Neuronal stem cell (in vitro differentiated cells): ENCODE data around the gene SUCLG2.

Source experiments
- DNase-seq: peaks from one replicate; pipeline ENCODE4 v3.0.0-alpha.2; 2013; ENCODE audit warnings: low spot score
- H2AFZ ChIP-seq: one replicate; pipeline ENCODE4 v1.6.1; 2013; ENCODE audit warnings: mild to moderate bottlenecking, low read length, inconsistent platforms
- H2AK5ac ChIP-seq: 2 replicates; pipeline ENCODE4 v1.6.1; 2013; ENCODE audit warnings: low read depth, mild to moderate bottlenecking, inconsistent platforms, low read length, moderate library complexity, mixed read lengths
- H2BK120ac ChIP-seq: 2 replicates; pipeline ENCODE4 v1.6.1; 2013; ENCODE audit warnings: low read depth, mild to moderate bottlenecking, inconsistent platforms, low read length, moderate library complexity, mixed read lengths
- H2BK12ac ChIP-seq: one replicate; pipeline ENCODE4 v1.6.1; 2013; ENCODE audit warnings: low read length, inconsistent platforms
- H2BK15ac ChIP-seq: 2 replicates; pipeline ENCODE4 v1.6.1; 2013; ENCODE audit warnings: mild to moderate bottlenecking, low read length, inconsistent platforms, mixed read lengths
- H2BK5ac ChIP-seq: one replicate; pipeline ENCODE4 v1.6.1; 2013; ENCODE audit warnings: inconsistent platforms, mild to moderate bottlenecking, low read length, moderate library complexity
- H3K14ac ChIP-seq: one replicate; pipeline ENCODE4 v1.6.1; 2013; ENCODE audit warnings: low read length, inconsistent platforms
- H3K18ac ChIP-seq: 2 replicates; pipeline ENCODE4 v1.6.1; 2013; ENCODE audit warnings: low read length, inconsistent platforms
- H3K23ac ChIP-seq: 2 replicates; pipeline ENCODE4 v1.6.1; 2013; ENCODE audit warnings: low read depth, mild to moderate bottlenecking, mixed read lengths, low read length, inconsistent platforms; ENCODE audit not compliant: poor library complexity
- H3K27ac ChIP-seq: replicated peaks from 3 replicates; pipeline ENCODE4 v1.5.1; 2013; ENCODE audit warnings: low read length, inconsistent platforms
- H3K27me3 ChIP-seq, 3 experiments: 2 replicates each; pipeline ENCODE4 v1.6.1; 2013; ENCODE audit warnings: low read length in 3 of 3, mild to moderate bottlenecking in 2 of 3, inconsistent platforms in 1 of 3, low read depth in 1 of 3, mixed read lengths in 1 of 3, moderate library complexity in 1 of 3; ENCODE audit not compliant: control insufficient read depth in 3 of 3, insufficient read depth in 3 of 3
- H3K36me3 ChIP-seq, 2 donors: replicated peaks in 1 of 2; 2 replicates each; pipeline ENCODE4 v1.6.1; 2013; ENCODE audit warnings: low read length in 2 of 2; ENCODE audit not compliant: control insufficient read depth in 2 of 2, insufficient read depth in 2 of 2
- H3K4ac ChIP-seq: 2 replicates; pipeline ENCODE4 v1.6.1; 2013; ENCODE audit warnings: inconsistent platforms, mild to moderate bottlenecking, low read length, moderate library complexity
- H3K4me1 ChIP-seq, 2 donors: 1 replicate in 1 of 2; 2 replicates in 1 of 2; pipeline ENCODE4 v1.6.1; 2013; ENCODE audit warnings: low read length in 2 of 2, low read depth in 1 of 2; ENCODE audit not compliant: control insufficient read depth in 2 of 2, insufficient read depth in 1 of 2
- H3K4me2 ChIP-seq: one replicate; pipeline ENCODE4 v1.6.1; 2013; ENCODE audit warnings: mild to moderate bottlenecking, low read length, inconsistent platforms; ENCODE audit not compliant: insufficient read depth, poor library complexity, severe bottlenecking
- H3K4me3 ChIP-seq, 2 donors: 2 replicates each; pipeline ENCODE4 v1.5.1; 2013; ENCODE audit warnings: low read length in 2 of 2, mild to moderate bottlenecking in 2 of 2, inconsistent platforms in 1 of 2, moderate library complexity in 1 of 2
- H3K79me1 ChIP-seq: one replicate; pipeline ENCODE4 v1.6.1; 2013; ENCODE audit warnings: low read depth, mild to moderate bottlenecking, inconsistent platforms, low read length, moderate library complexity
- H3K9ac ChIP-seq: one replicate; pipeline ENCODE4 v1.6.1; 2013; ENCODE audit warnings: mild to moderate bottlenecking, low read depth, low read length, inconsistent platforms; ENCODE audit not compliant: poor library complexity
- H3K9me3 ChIP-seq, 2 donors: replicated peaks in 1 of 2; 2 replicates each; pipeline versions ENCODE3 to v1.6.1; 2013; ENCODE audit warnings: low read length in 2 of 2, mild to moderate bottlenecking in 2 of 2, inconsistent platforms in 1 of 2, low read depth in 1 of 2, mixed read lengths in 1 of 2, moderate library complexity in 1 of 2; ENCODE audit not compliant: control insufficient read depth in 2 of 2, insufficient read depth in 1 of 2
- H4K8ac ChIP-seq: one replicate; pipeline ENCODE4 v1.6.1; 2013; ENCODE audit warnings: low read depth, mild to moderate bottlenecking, inconsistent platforms, low read length, moderate library complexity
- H4K91ac ChIP-seq: one replicate; pipeline ENCODE4 v1.6.1; 2013; ENCODE audit warnings: low read length, low read depth, mild to moderate bottlenecking, inconsistent platforms; ENCODE audit not compliant: poor library complexity
- WGBS, 2 donors: extraction: QIAGEN DNeasy Blood & Tissue Kit; methylation state at CpG; one replicate each; pipeline ENCODE4 v1.1.7; 2013; ENCODE audit warnings: missing lambda C conversion rate in 2 of 2, mixed read lengths in 1 of 2; ENCODE audit not compliant: insufficient read length in 2 of 2, insufficient replicate concordance in 1 of 2; ENCODE audit errors: extremely low coverage in 2 of 2; 5-methylcytosine and 5-hydroxymethylcytosine counted together

Gene SUCLG2

GRCh38 chr3:67602816-67603215 lies 51.6 kb downstream of the SUCLG2 start:
- Histone ChIP-seq H3K14ac (no peak overlapping the region), H2BK120ac (no peak overlapping the region), H3K27me3 (no peaks in the 10 kb centered on the region), H3K9me3 (no peaks in the 10 kb centered on the region), H3K4me2 (no peak overlapping the region), H2AFZ (no peak overlapping the region), H3K79me1 (peaks cover 2% of the 10 kb centered on the region), H3K18ac (no peak overlapping the region), H2BK5ac (no peak overlapping the region), H3K9ac (no peak overlapping the region), H3K23ac (no peak overlapping the region), H3K4ac (no peak overlapping the region), H3K36me3 (peaks cover 6 to 45% of the 10 kb centered on the region in 2 donors), H3K27ac (no peak overlapping the region), H2BK15ac (no peak overlapping the region), H4K91ac (no peak overlapping the region), H3K4me3 (no peak overlapping the region), H3K4me1 (peaks cover 0 to 9% of the 10 kb centered on the region in 2 donors), H2BK12ac (no peak overlapping the region), H2AK5ac (no peak overlapping the region), H4K8ac (no peak overlapping the region)
- WGBS, 2 donors = no CpG with 5 or more reads among the region's 2 CpGs
- no peak for DNase-seq

- peaks cover 0 to 9% of the 10 kb centered on the region in 2 donors for H3K4me1 ChIP-seq
- DNase-seq = no peak
- no peak overlapping the region for H3K4me2 ChIP-seq
- no peak overlapping the region for H4K91ac ChIP-seq
- H2BK12ac ChIP-seq = no peak overlapping the region
- peaks cover 4 to 37% of the 10 kb centered on the region in 2 donors for H3K36me3 ChIP-seq
- H2BK15ac ChIP-seq = no peak overlapping the region
- H2BK120ac ChIP-seq = no peak overlapping the region
- H3K27ac ChIP-seq = no peak overlapping the region
- H3K9me3 ChIP-seq = no peaks in the 10 kb centered on the region
- H3K27me3 ChIP-seq = no peaks in the 10 kb centered on the region
- H3K14ac ChIP-seq = no peak overlapping the region
- peaks cover 2% of the 10 kb centered on the region for H3K79me1 ChIP-seq
- H3K4ac ChIP-seq = no peak overlapping the region
- H3K18ac ChIP-seq = no peak overlapping the region
- no peak overlapping the region for H4K8ac ChIP-seq
- WGBS, 2 donors = no CpG with 5 or more reads among the region's 5 CpGs
- H3K9ac ChIP-seq = no peak overlapping the region
- H2BK5ac ChIP-seq = no peak overlapping the region
- no peak overlapping the region for H2AK5ac ChIP-seq
- no peak overlapping the region for H3K23ac ChIP-seq
- no peak overlapping the region for H3K4me3 ChIP-seq
- no peak overlapping the region for H2AFZ ChIP-seq
These were observed 52.3 kb downstream of the SUCLG2 start for GRCh38 chr3:67601919-67602608.

- WGBS, 2 donors = no CpG with 5 or more reads among the region's 5 CpGs
These were observed 53.0 kb downstream of the SUCLG2 start for GRCh38 chr3:67601385-67601784.

GRCh38 chr3:67599821-67600220 lies 54.6 kb downstream of the SUCLG2 start:
- Histone ChIP-seq H3K4ac (no peak overlapping the region), H3K79me1 (peaks cover 2% of the 10 kb centered on the region), H2AK5ac (no peak overlapping the region), H3K4me1 (peaks cover 0 to 9% of the 10 kb centered on the region in 2 donors), H3K27me3 (no peaks in the 10 kb centered on the region), H3K23ac (no peak overlapping the region), H3K18ac (no peak overlapping the region), H3K9ac (no peak overlapping the region), H2AFZ (no peak overlapping the region), H4K91ac (no peak overlapping the region), H3K14ac (no peak overlapping the region), H3K27ac (no peak overlapping the region), H3K4me3 (no peak overlapping the region), H2BK15ac (no peak overlapping the region), H4K8ac (no peak overlapping the region), H3K36me3 (peaks cover 2 to 15% of the 10 kb centered on the region in 2 donors), H2BK12ac (no peak overlapping the region), H2BK5ac (no peak overlapping the region), H3K4me2 (no peak overlapping the region), H3K9me3 (no peaks in the 10 kb centered on the region), H2BK120ac (no peak overlapping the region)
- WGBS, 2 donors = no CpG with 5 or more reads among the region's 2 CpGs
- DNase-seq = no peak

More at GRCh38 chr3:67601385-67601784, 53.0 kb downstream of the SUCLG2 start:
- Histone ChIP-seq H3K4me3 (no peak overlapping the region), H2AK5ac (no peak overlapping the region), H3K79me1 (peaks cover 2% of the 10 kb centered on the region), H3K14ac (no peak overlapping the region), H3K36me3 (peaks cover 2 to 30% of the 10 kb centered on the region in 2 donors), H2BK15ac (no peak overlapping the region), H3K4me1 (peaks cover 0 to 9% of the 10 kb centered on the region in 2 donors), H2BK120ac (no peak overlapping the region), H3K9ac (no peak overlapping the region), H3K23ac (no peak overlapping the region), H3K18ac (no peak overlapping the region), H4K8ac (no peak overlapping the region), H4K91ac (no peak overlapping the region), H3K27me3 (no peaks in the 10 kb centered on the region), H2AFZ (no peak overlapping the region), H3K27ac (no peak overlapping the region), H3K4ac (no peak overlapping the region), H2BK12ac (no peak overlapping the region), H3K9me3 (no peaks in the 10 kb centered on the region), H3K4me2 (no peak overlapping the region), H2BK5ac (no peak overlapping the region)
- DNase-seq = no peak
